ENCODE measurements around the gene GNAO1. TPM values are rescaled to one million over a fixed set of nuclear protein-coding genes. Genes with fewer than 3 reads are reported as not detected.

GNAO1 gene
- total RNA-seq, 1 donor from 2014 or later, result 0.53 TPM

- Histone ChIP-seq H3K9me3 (no peaks in the 10 kb centered on the region), H3K27ac (no peak overlapping the region), H3K4me3 (no peak overlapping the region), H3K4me1 (no peaks in the 10 kb centered on the region), H3K36me3 (no peaks in the 10 kb centered on the region), H3K27me3 (no peaks in the 10 kb centered on the region)
- intact Hi-C loops (cut with DNase I), result no loop called here
- no peak for DNase-seq (ENCODE audit: low spot score in 2 of 2)
- no peak for TF ChIP-seq CTCF (IDR thresholded peaks at IDR 0.05)
These were observed 33.9 kb downstream of the GNAO1 start for GRCh38 chr16:56225017-56225742.

- Histone ChIP-seq H3K27me3 (no peaks in the 10 kb centered on the region), H3K36me3 (no peaks in the 10 kb centered on the region), H3K27ac (no peak overlapping the region), H3K4me3 (no peak overlapping the region), H3K4me1 (no peaks in the 10 kb centered on the region), H3K9me3 (no peaks in the 10 kb centered on the region)
- no peak for TF ChIP-seq CTCF (IDR thresholded peaks at IDR 0.05)
- intact Hi-C loops (cut with DNase I), result no loop called here
- DNase-seq (ENCODE audit: low spot score in 2 of 2), result no peak
These were observed 34.9 kb downstream of the GNAO1 start for GRCh38 chr16:56226187-56226586.

- intact Hi-C loops (cut with DNase I), result no loop called here
- no peak overlapping the region for H3K4me3 ChIP-seq
- H3K27ac ChIP-seq, result no peak overlapping the region
- no peak for DNase-seq (ENCODE audit: low spot score in 2 of 2)
- H3K27me3 ChIP-seq, result no peaks in the 10 kb centered on the region
- no peaks in the 10 kb centered on the region for H3K9me3 ChIP-seq
- H3K4me1 ChIP-seq, result no peaks in the 10 kb centered on the region
- no peak for TF ChIP-seq CTCF (IDR thresholded peaks at IDR 0.05)
- H3K36me3 ChIP-seq, result no peaks in the 10 kb centered on the region
These were observed 35.7 kb downstream of the GNAO1 start for GRCh38 chr16:56226845-56227525.

GRCh38 chr16:56227936-56228335 lies 36.6 kb downstream of the GNAO1 start:
- no peaks in the 10 kb centered on the region for H3K4me1 ChIP-seq
- H3K27ac ChIP-seq, result no peak overlapping the region
- no peak for TF ChIP-seq CTCF (IDR thresholded peaks at IDR 0.05)
- no peaks in the 10 kb centered on the region for H3K9me3 ChIP-seq
- H3K27me3 ChIP-seq, result no peaks in the 10 kb centered on the region
- no peak for DNase-seq (ENCODE audit: low spot score in 2 of 2)
- no peak overlapping the region for H3K4me3 ChIP-seq
- intact Hi-C loops (cut with DNase I), result no loop called here
- H3K36me3 ChIP-seq, result no peaks in the 10 kb centered on the region

GRCh38 chr16:56228476-56228875 lies 37.2 kb downstream of the GNAO1 start:
- no peaks in the 10 kb centered on the region for H3K27me3 ChIP-seq
- H3K36me3 ChIP-seq, result no peaks in the 10 kb centered on the region
- H3K9me3 ChIP-seq, result no peaks in the 10 kb centered on the region
- H3K4me3 ChIP-seq, result no peak overlapping the region
- intact Hi-C loops (cut with DNase I), result no loop called here
- no peak for TF ChIP-seq CTCF (IDR thresholded peaks at IDR 0.05)
- DNase-seq (ENCODE audit: low spot score in 2 of 2), result no peak
- H3K4me1 ChIP-seq, result no peaks in the 10 kb centered on the region
- H3K27ac ChIP-seq, result no peak overlapping the region
